GM12801 (cell line): ENCODE data around the gene MTMR6.

ENCODE experiments used
- TF ChIP-seq, protein P1 (sequence below): IDR thresholded peaks from one replicate; pipeline ENCODE4 v1.5.1; 2011; ENCODE audit warnings: control low read depth; ENCODE audit not compliant: insufficient read length; ENCODE audit errors: extremely low read depth

The MTMR6 gene

DNA sequence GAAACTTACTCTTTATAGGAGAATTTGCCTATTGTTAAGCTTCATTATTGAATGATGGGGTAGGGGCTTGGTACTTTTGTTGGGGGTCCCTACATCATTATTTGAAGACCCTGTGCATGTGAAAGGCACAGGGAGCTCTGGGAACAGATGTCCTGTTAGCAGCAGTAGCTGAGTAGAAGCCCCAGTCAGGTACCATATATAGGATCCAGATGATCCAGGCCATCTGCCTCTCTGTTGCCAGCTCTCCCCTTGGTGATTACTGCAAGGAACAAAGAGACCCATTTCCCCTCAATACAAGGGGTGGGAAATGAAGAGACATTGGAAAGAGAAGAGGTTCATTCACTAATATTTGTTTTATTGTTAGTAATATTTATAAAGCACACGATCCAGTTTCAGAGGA is 4.4 kb upstream of the MTMR6 start:
- TF ChIP-seq, protein P1, sequence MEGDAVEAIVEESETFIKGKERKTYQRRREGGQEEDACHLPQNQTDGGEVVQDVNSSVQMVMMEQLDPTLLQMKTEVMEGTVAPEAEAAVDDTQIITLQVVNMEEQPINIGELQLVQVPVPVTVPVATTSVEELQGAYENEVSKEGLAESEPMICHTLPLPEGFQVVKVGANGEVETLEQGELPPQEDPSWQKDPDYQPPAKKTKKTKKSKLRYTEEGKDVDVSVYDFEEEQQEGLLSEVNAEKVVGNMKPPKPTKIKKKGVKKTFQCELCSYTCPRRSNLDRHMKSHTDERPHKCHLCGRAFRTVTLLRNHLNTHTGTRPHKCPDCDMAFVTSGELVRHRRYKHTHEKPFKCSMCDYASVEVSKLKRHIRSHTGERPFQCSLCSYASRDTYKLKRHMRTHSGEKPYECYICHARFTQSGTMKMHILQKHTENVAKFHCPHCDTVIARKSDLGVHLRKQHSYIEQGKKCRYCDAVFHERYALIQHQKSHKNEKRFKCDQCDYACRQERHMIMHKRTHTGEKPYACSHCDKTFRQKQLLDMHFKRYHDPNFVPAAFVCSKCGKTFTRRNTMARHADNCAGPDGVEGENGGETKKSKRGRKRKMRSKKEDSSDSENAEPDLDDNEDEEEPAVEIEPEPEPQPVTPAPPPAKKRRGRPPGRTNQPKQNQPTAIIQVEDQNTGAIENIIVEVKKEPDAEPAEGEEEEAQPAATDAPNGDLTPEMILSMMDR, result no peak

DNA sequence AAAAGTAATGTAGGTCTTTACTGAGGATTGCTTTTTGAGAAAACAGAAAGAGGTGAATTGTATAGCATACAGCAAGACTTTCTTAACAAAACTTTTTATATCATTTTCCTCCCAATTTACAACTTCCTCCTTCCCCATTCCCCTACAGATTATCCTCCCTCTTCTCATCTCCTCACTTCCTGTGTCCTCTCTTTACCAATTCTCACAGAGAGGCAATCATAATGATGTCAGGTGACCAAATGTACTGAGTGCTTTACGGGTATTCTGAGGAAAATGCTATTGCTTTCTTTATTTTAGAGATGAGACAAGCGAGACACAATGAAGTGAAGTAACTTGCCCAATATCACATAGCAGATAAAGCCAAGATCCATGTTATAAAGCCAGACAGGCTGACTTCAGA is 1.7 kb upstream of the MTMR6 start:
- TF ChIP-seq, protein P1, result no peak

DNA sequence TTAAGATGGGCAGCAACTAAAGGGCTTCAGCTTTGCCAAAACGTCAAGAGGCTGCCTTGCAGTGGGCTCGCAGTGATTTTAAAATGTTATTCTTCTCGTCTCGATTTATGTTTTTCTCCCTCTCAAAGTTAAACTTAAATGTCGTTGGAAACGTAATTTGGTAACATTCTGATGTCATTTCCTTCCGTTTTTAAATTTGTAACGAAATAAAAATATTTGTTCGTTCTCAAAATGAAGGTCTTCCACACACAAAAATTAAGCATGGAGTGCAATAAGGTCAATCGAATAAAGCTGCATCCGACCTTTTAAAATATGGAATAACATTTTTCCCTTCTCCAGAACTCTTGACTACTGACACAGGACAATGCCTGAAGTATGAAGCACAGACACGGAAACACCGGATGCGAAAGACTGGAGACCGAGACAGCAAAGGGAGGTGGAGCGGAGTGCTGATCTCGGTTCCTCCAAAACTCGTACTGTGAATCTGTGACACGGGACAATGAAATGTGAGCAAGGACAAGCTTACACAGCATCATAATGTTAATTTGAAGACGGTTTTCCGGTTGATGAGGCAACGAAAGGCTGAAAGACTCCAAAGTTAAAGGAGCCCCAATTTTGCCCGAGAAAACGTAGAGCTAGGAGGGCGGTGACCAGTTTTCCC is 850 bp downstream of the MTMR6 start:
- TF ChIP-seq, protein P1, result no peak

DNA sequence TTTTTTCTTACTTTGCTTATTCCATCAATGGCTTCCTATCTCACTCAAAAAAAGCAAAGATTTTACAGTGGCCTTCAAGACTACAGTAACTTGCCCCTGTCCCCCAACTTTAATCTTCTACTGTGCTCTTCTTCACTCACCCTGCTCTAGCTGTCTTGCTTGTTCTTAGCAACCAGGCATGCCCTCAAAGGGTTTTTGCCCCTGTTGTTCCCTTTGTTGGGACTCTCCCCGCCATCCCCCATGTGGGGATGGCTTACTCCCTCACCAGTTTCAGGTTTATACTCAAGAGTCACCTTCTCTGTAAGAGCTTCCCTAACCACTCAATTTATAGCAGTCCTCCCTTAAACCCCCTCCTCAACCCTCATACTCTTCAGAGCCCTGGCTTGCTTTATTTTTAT is 5.4 kb downstream of the MTMR6 start:
- TF ChIP-seq, protein P1, result no peak

DNA sequence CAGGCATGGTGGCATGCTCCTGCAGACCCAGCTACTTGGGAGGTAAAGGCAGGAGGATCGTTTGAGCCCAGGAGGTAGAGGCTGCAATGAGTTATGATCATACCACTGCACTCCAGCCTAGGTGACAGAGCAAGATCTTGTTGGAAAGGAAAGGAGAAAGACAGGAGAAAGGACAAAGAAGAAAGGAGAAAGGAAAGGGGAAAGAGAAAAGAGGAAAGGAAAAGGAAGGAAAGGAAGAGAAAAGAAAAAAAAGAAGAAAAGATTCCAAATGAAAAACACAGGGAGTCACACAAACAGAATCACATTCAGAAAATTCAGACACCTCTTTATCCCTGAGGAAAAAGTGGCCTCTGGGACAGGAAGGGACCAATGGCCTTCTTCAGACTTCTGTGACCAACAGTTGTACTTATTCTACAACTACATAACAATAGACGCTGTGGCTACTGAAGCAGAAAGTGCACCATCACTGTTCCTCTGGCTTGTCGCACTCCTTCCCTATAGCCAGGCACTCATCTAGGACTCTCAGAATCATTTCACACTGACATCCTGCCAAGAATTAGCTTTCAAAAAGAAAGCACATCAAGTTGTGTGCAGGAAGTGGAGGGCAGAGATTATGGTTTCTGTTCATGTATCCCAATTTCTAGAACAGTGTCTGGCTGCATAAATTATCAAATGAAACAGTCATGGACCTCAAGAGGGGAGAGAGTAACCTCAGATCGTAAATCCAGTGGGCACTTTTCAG is 5.9 kb downstream of the MTMR6 start:
- TF ChIP-seq, protein P1, result no peak

DNA sequence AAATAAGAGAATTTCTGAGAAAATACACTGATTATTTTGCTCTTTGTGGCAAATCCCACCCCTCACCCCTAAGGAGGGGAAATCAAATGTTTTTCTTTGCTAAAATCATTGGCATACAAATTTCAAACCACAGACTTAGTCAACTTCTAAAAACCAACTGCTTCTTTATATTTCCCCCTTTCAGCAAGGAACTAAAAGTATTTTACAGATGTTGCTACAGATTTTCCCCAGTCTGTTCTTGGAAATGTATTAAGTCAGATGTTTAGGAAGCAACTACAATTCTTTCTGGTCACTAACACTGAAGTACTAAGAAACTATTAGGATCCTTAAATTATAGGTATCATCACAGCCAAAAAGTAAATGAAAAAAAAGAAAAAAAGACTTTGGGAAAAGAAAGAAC is 6.9 kb downstream of the MTMR6 start:
- TF ChIP-seq, protein P1, result no peak

DNA sequence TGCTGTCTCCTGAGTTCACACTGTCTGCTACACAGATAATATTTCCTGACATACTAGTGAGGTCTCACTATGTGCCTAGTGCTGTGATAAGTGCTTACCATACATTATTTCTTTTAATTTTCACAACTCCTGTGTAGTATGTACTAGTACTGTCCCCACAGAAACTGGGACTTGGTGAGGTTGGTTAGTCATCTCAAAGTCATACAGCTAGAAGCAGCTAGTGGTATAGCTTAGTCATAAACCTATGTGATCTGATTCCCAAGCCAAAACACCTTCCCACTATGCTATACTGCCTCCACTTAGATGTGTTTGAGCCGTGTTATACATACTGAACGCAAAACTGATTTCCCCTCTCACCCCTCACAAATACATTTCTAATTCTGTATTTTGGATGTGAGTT is 10.5 kb downstream of the MTMR6 start:
- TF ChIP-seq, protein P1, result no peak
